HG03095 (cell line): ENCODE data around the gene GAK.

Experiments
- ATAC-seq: cut with Tn5 transposase; IDR thresholded peaks from one replicate; pipeline ENCODE4 v1.9.1; 2021; ENCODE audit warnings: moderate library complexity; ENCODE audit not compliant: unreplicated experiment

GAK gene

GRCh38 chr4:892780-893179 lies 39.3 kb downstream of the GAK start:
- no peak for ATAC-seq

GRCh38 chr4:891747-892146 lies 40.4 kb downstream of the GAK start:
- no peak for ATAC-seq

- no peak for ATAC-seq
Observed at GRCh38 chr4:890036-890695, 42.0 kb downstream of the GAK start.

- no peak for ATAC-seq
Observed at GRCh38 chr4:889516-889915, 42.6 kb downstream of the GAK start.

GRCh38 chr4:888029-888428 lies 44.1 kb downstream of the GAK start:
- no peak for ATAC-seq

GRCh38 chr4:887034-887763 lies 44.9 kb downstream of the GAK start:
- no peak for ATAC-seq

- no peak for ATAC-seq
Observed at GRCh38 chr4:886244-886643, 45.9 kb downstream of the GAK start.

- no peak for ATAC-seq
Observed at GRCh38 chr4:885353-885752, 46.8 kb downstream of the GAK start.

- no peak for ATAC-seq
Observed at GRCh38 chr4:884896-885295, 47.2 kb downstream of the GAK start.

GRCh38 chr4:884259-884658 lies 47.9 kb downstream of the GAK start:
- no peak for ATAC-seq

- no peak for ATAC-seq
Observed at GRCh38 chr4:883377-884095, 48.6 kb downstream of the GAK start.

- no peak for ATAC-seq
Observed at GRCh38 chr4:882646-883045, 49.5 kb downstream of the GAK start.

- no peak for ATAC-seq
Observed at GRCh38 chr4:881709-882108, 50.4 kb downstream of the GAK start.

- no peak for ATAC-seq
Observed at GRCh38 chr4:880684-881405, 51.3 kb downstream of the GAK start.

GRCh38 chr4:879729-880077 lies 52.4 kb downstream of the GAK start:
- no peak for ATAC-seq

GRCh38 chr4:878796-879728 lies 53.1 kb downstream of the GAK start:
- no peak for ATAC-seq

GRCh38 chr4:877502-877901 lies 54.6 kb downstream of the GAK start:
- no peak for ATAC-seq

GRCh38 chr4:876780-877179 lies 55.3 kb downstream of the GAK start:
- ATAC-seq, result no peak

- no peak for ATAC-seq
Observed at GRCh38 chr4:875818-876423, 56.2 kb downstream of the GAK start.
